SKM-1 treated with dmso at 0.1 percent for 144 hours (cell line): Measurements from ENCODE around the gene RALGAPB.
"Not testable (repeated sequence)": the region's sequence is repeated elsewhere in the genome, so short reads cannot be mapped to it uniquely, and the experiment has no call there.

Experiments used
- DNase-seq: peaks from one replicate; lab custom pipeline; 2025; ENCODE audit not compliant: unreplicated experiment; lab: John Stamatoyannopoulos, UW

Gene RALGAPB

GRCh38 chr20:38485041-38485440 is 12.4 kb downstream of the RALGAPB start:
- no peak for DNase-seq

GRCh38 chr20:38489181-38489580 is 16.5 kb downstream of the RALGAPB start:
- no peak for DNase-seq

GRCh38 chr20:38497246-38497935 is 24.7 kb downstream of the RALGAPB start:
- DNase-seq = no peak

GRCh38 chr20:38498909-38499308 is 26.3 kb downstream of the RALGAPB start:
- DNase-seq = no peak

GRCh38 chr20:38499366-38499765 is 26.7 kb downstream of the RALGAPB start:
- DNase-seq = no peak

GRCh38 chr20:38501858-38502436 is 29.3 kb downstream of the RALGAPB start:
- no peak for DNase-seq

- DNase-seq = no peak
Measured at GRCh38 chr20:38504368-38505090, 31.9 kb downstream of the RALGAPB start.

GRCh38 chr20:38505091-38505455 is 32.4 kb downstream of the RALGAPB start:
- DNase-seq = no peak

GRCh38 chr20:38511726-38512125 is 39.1 kb downstream of the RALGAPB start:
- not testable (repeated sequence) for DNase-seq

GRCh38 chr20:38514185-38514584 is 41.5 kb downstream of the RALGAPB start:
- no peak for DNase-seq

GRCh38 chr20:38514947-38515346 is 42.3 kb downstream of the RALGAPB start:
- no peak for DNase-seq

GRCh38 chr20:38515631-38516030 is 43.0 kb downstream of the RALGAPB start:
- DNase-seq = no peak

- no peak for DNase-seq
Measured at GRCh38 chr20:38519426-38519825, 46.8 kb downstream of the RALGAPB start.

GRCh38 chr20:38520261-38520660 is 47.6 kb downstream of the RALGAPB start:
- no peak for DNase-seq

GRCh38 chr20:38523697-38524096 is 51.1 kb downstream of the RALGAPB start:
- DNase-seq = no peak

- DNase-seq = no peak
Measured at GRCh38 chr20:38528167-38528566, 55.5 kb downstream of the RALGAPB start.

- DNase-seq = no peak
Measured at GRCh38 chr20:38531021-38531420, 58.4 kb downstream of the RALGAPB start.

- no peak for DNase-seq
Measured at GRCh38 chr20:38534756-38535155, 62.1 kb downstream of the RALGAPB start.

GRCh38 chr20:38536310-38536709 is 63.7 kb downstream of the RALGAPB start:
- DNase-seq = no peak

- no peak for DNase-seq
Measured at GRCh38 chr20:38537176-38537575, 64.5 kb downstream of the RALGAPB start.

GRCh38 chr20:38538789-38539188 is 66.1 kb downstream of the RALGAPB start:
- DNase-seq = no peak
